K562 treated with DMSO at 1 percent for 12 hours (cell line): ENCODE data around the gene SNX13. TPM values are rescaled to one million over a fixed set of nuclear protein-coding genes. Genes with fewer than 3 reads are reported as not detected.

Source experiments
- total RNA-seq: library from RNA; unstranded; fragments of 300-600 nt; gene quantifications from 2 replicates; pipeline ENCODE4 v1.2.3, GENCODE V29; 2022; ENCODE audit not compliant: insufficient read depth

The SNX13 gene, protein sequence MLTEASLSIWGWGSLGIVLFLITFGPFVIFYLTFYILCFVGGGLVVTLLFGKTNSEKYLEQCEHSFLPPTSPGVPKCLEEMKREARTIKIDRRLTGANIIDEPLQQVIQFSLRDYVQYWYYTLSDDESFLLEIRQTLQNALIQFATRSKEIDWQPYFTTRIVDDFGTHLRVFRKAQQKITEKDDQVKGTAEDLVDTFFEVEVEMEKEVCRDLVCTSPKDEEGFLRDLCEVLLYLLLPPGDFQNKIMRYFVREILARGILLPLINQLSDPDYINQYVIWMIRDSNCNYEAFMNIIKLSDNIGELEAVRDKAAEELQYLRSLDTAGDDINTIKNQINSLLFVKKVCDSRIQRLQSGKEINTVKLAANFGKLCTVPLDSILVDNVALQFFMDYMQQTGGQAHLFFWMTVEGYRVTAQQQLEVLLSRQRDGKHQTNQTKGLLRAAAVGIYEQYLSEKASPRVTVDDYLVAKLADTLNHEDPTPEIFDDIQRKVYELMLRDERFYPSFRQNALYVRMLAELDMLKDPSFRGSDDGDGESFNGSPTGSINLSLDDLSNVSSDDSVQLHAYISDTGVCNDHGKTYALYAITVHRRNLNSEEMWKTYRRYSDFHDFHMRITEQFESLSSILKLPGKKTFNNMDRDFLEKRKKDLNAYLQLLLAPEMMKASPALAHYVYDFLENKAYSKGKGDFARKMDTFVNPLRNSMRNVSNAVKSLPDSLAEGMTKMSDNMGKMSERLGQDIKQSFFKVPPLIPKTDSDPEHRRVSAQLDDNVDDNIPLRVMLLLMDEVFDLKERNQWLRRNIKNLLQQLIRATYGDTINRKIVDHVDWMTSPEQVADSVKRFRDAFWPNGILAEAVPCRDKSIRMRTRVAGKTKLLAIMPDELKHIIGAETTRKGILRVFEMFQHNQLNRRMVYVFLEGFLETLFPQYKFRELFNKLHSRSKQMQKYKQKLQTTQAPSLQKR
- total RNA-seq, result 5.3 and 11.2 TPM in 2 replicates

DNA sequence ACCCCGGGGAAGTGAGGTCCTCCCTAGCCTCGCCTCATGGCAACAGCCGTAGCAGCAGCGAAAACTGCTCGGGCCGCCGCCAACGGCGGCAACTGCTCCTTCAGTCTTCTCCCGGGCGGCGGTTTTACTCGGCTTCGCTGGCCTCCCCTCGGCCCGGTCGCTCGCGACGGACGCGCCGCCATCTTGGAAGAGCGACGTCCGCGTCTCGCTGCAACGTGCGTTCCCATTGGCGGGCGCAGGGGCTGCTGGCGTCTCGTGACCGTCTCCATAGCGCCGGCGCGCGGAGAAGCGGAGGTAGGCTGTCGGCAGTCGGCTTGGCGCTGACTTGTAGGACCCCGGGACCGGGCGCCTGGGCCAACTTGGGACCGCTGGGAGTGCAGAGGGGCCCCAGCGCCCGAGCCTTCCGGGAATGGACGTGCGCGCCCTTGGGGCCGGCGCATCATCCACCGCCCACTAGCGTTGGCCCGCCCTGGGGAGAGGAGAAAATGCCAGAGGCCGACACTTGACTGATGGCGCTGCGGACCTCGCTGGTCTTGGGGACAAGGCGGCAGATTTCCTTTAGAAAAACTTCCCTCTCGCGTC lies at the start of gene SNX13:
SNX13 (minus strand) TSS at position 193 of the 582 bp plus-strand sequence. CDS start 199 bp downstream, outside the sequence.

Other genes starting within 250 kb of the SNX13 start
- gene PRPS1L1, start 87.4 kb upstream of the SNX13 start, total RNA-seq, result 0.94 and 1.2 TPM in 2 replicates